GM21367 (cell line): ENCODE data around the gene CSNK1A1L.

Experiments used
- ATAC-seq: cut with Tn5 transposase; IDR thresholded peaks from one replicate; pipeline ENCODE4 v1.9.1; 2021; ENCODE audit not compliant: unreplicated experiment

The CSNK1A1L gene

DNA sequence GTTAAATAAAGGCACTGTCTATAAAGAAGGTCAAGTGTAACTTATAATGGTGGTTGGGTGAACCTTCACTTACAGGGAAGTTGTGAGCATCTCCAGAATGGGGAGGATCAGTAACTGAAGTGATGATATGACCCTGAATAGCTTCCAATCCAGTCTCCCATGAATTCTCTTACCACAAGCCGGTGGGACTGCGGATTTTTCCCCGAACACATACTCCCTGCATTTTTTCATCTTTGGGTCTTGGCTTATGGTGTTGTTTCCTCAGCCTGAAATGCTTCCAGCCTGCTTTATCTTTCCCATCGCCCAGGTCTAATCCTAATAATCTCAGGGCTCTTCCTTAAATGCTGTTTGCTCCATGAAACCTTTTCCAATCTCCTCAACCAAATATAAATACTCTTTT, 2.0 kb upstream of the CSNK1A1L start:
- no peak for ATAC-seq

DNA sequence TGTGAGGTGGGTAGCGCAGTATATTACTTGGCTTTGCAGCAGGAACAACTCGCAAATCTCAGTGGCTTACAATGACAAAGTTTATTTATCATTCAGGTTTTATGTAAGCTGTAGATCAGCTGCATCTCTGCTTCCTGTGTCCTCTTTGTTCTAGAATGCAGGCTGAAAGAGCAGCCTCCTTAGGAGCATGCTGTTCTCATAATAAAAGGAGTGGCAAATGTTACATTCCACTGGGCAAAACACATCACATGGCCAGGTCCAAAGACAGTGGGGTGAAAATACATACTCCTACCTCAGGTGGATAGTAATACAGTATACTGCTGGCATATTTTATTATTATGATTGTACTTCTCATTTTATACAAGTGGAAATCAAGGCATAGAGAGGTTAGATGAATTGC, 1.2 kb upstream of the CSNK1A1L start:
- ATAC-seq, result no peak

DNA sequence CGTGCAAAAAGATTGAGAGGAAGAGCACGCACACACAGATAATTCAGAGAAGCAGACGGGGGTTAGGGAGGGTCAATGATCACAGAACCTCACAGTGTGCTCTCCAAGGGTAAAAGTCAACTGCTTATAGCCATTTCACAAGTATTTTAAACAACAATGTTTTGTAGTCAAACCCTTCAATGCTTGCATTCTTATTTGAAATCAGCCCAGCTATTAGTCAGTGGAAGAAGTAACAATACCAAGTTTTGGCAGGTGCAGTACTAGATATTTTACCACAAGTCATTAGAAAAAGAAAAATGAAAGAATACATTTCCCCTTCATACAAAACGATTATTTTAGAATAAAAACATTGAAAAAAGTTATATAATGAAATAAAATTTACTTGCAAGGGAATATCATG, 2.6 kb downstream of the CSNK1A1L start:
- ATAC-seq, result no peak

- no peak for ATAC-seq
These were observed 4.3 kb downstream of the CSNK1A1L start for GRCh38 chr13:37101201-37101600.

DNA sequence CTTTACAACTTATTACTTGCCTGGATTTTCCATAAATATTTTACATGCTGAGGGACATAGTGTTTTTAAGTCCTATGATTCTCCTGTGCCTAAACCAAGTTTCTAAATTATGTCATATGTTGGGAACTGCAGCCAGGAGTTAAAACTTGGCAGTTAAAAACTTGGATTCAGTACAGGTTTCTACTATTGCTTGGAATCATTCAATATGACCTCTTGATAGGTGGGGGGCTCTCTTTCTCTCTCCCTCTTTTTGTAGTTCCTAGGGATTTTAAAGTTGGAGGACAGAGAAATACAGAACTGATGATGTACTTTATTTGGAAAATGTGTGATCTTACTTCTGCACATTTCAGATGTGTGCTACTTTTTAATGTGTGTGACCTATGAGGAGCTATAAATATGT, 4.7 kb downstream of the CSNK1A1L start:
- no peak for ATAC-seq

GRCh38 chr13:37097076-37097475, 8.4 kb downstream of the CSNK1A1L start:
- ATAC-seq, result no peak

GRCh38 chr13:37094840-37095239, 10.6 kb downstream of the CSNK1A1L start:
- ATAC-seq, result no peak

DNA sequence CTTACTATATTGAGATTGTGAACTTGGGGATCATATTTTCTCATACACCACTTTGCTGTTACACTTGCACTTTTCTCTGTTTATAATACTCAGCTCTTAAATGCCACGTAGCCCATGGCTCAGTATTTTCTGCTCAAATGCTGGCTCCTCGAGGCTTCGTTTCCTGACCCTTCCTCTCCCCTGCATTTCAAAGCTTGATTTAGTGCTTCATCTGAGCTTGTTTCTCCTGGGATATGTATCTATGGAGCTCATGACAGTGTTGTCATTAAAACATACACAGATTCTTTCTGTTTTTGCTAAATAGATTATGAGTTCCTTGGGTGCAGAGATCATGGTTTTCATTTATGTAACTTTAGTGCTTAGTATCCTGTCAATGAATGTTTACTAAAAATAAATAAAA, 11.4 kb downstream of the CSNK1A1L start:
- no peak for ATAC-seq

DNA sequence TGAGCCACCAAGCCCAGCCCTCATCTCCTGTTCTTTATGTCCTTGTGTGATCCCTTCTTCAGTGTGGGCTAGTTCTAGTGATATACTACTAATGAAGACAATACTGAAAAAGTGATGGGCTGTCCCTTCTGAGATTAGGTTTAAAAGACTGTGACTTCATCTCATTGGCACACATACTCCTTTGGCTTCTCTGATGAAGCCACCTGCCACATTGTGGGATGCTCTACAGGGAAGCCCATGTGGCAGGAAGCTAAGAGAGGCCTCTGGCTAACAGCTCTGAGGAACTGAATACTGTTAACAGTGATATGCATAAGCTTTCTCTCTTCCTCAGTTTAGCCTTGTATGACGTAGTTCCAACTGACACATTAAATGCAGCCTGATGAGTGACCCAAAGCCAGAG, 13.6 kb downstream of the CSNK1A1L start:
- no peak for ATAC-seq

GRCh38 chr13:37090912-37091311, 14.6 kb downstream of the CSNK1A1L start:
- no peak for ATAC-seq

- ATAC-seq, result no peak
These were observed 16.0 kb downstream of the CSNK1A1L start for GRCh38 chr13:37089495-37089894.

- ATAC-seq, result no peak
These were observed 18.0 kb downstream of the CSNK1A1L start for GRCh38 chr13:37087486-37087885.

- ATAC-seq, result no peak
These were observed 19.9 kb downstream of the CSNK1A1L start for GRCh38 chr13:37085606-37086005.

GRCh38 chr13:37076818-37077217, 28.6 kb downstream of the CSNK1A1L start:
- ATAC-seq, result no peak

DNA sequence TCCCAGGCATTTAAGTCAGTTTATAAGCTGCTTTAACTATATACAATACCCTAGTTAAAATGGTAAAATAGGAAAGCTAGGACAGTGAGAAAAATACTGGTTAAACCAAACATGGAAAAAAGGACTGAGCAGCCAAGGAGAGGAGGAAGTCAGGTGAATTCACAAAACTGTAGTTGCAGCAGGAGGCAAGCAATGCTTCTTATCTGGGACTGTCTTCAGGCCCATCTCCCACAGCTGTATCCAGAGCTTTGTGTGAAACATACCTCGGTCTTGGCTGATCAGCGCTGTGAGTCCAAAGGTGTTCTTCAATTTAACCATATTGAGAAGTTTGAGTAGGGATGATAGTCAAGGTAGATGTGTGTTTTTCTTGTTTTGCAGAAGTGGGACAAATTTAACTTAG, 30.3 kb downstream of the CSNK1A1L start:
- no peak for ATAC-seq

GRCh38 chr13:37074703-37075102, 30.8 kb downstream of the CSNK1A1L start:
- ATAC-seq, result no peak

- no peak for ATAC-seq
These were observed 33.4 kb downstream of the CSNK1A1L start for GRCh38 chr13:37072024-37072423.

DNA sequence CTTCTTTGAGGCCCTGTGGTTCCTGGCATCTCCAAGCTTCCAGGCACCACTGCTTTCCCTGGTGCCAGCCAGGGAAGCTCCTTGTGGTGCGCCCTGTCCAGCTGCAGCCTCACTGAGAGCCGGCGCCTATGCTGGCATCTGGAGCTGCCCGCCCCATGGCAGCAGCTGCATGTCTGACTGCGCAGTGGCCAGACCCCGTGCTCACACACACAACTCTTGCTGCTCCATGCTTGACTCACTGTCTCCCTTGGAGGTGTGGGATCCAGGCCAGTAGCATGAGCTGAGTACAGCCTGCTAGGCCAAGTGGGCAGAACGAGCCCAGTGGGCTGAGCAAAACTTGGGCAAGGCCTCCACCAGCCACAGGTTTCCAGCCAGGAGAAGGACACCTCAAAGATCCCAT, 34.5 kb downstream of the CSNK1A1L start:
- no peak for ATAC-seq

GRCh38 chr13:37070145-37070695, 35.2 kb downstream of the CSNK1A1L start:
- no peak for ATAC-seq

DNA sequence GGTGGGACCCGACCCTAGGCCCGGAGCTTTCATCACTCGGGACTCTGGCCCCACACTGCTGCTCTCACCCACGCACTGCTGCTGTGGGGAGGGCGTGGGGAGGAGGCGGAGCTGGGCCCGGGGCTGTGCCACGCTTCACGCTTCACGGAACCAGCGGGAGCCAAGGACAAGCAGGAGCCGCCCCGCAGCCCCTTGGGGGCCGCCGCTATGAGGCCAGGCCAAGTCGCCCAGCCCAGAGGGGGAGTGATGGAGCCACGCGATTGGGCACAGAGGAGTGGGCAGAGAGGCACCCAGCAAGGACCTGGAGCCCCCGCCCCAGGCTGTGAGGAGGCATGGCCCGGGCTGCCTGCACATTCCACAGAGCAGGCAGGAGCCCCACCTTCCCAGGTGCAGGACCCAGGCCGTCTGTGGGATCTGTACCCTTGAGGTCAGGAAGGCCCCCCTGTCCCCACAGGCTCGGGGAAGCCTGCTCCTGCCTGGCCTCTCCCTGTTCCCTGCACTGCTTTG, 35.8 kb downstream of the CSNK1A1L start:
- ATAC-seq, result no peak

DNA sequence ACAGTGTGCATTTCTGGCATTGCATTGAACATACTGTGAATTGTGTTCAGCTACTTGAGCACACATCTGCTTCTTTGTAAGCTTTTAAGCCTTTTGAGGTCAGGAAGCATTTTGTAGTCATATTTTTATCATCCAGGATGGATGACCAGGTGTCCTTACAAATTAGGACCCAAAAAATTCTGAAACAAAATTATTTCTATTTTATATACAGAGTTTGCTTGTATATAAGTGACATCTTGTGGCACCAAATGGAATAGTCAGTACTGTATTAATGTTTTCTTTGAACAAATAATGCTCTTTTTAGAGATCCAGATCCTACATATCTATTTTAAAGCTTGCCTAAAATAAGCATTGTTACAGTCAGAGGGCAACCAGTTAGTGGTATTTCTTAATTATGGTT, 36.5 kb downstream of the CSNK1A1L start:
- ATAC-seq, result no peak

DNA sequence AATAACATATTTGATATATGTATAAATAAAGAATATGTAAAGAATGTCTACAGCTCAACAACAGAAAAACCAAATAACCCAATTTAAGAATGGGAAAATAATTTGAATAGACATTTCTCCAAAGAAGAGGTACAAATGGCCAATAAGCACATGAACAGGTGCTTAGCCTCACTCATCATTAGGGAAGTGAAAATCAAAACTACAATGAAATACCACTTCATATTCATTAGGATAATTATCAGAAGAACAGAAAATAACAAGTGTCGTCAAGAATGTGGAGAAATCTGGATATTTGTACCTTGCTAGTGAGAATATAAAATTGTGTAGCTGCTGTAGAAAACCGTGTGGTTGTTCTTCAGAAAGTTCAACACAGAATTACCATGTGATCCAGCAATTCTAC, 37.6 kb downstream of the CSNK1A1L start:
- no peak for ATAC-seq

DNA sequence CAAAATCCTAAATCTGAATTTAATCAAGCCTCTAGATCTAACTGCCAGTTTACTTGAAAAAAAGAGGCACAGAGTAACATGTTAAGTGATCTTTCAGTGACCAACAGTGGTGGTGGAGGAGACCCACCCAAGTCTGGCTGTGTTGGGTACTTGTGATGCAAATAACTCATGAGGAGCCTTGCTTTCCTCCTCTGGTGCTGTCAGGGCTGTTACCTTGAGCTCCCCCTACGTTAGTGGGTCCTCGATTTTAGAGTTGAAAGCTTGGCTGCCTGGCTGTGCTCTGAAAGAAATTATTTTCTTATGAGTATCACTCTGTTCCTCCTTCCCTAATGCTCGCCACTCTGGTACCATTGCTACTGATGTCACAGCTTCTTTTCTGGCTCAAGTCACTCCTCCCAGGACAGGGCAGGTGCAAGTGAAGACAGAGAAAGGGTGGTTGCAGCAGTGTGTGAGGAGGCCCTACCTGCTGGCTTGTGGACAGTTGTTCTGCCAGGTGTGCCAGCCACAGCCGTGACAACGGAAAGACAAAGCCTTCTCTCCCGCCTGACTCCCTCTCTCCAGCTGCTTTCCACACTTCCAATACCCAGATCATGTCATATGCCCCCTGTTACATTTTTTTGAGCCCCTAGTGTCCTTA, 39.5 kb downstream of the CSNK1A1L start:
- no peak for ATAC-seq
